NCI-H2107 treated with DMSO at 0.1 percent for 48 hours (cell line): ENCODE data around the gene C8B.

ENCODE experiments used
- DNase-seq: peaks from one replicate; lab custom pipeline; 2025; ENCODE audit not compliant: unreplicated experiment; lab: John Stamatoyannopoulos, UW

Gene C8B

GRCh38 chr1:56934430-56935060 lies 31.3 kb downstream of the C8B start:
- no peak for DNase-seq

- DNase-seq: no peak
Measured at GRCh38 chr1:56933606-56934005, 32.2 kb downstream of the C8B start.

GRCh38 chr1:56933161-56933560 lies 32.7 kb downstream of the C8B start:
- DNase-seq: no peak

GRCh38 chr1:56931686-56932085 lies 34.1 kb downstream of the C8B start:
- DNase-seq: no peak

GRCh38 chr1:56931211-56931610 lies 34.6 kb downstream of the C8B start:
- DNase-seq: no peak

- no peak for DNase-seq
Measured at GRCh38 chr1:56929492-56929891, 36.3 kb downstream of the C8B start.

- DNase-seq: no peak
Measured at GRCh38 chr1:56927986-56928385, 37.8 kb downstream of the C8B start.

- no peak for DNase-seq
Measured at GRCh38 chr1:56927171-56927570, 38.6 kb downstream of the C8B start.

GRCh38 chr1:56925193-56925592 lies 40.6 kb downstream of the C8B start:
- no peak for DNase-seq

GRCh38 chr1:56924116-56924515 lies 41.7 kb downstream of the C8B start:
- DNase-seq: no peak

- DNase-seq: no peak
Measured at GRCh38 chr1:56923201-56923600, 42.6 kb downstream of the C8B start.

- DNase-seq: no peak
Measured at GRCh38 chr1:56922507-56922906, 43.3 kb downstream of the C8B start.

- DNase-seq: no peak
Measured at GRCh38 chr1:56922070-56922469, 43.7 kb downstream of the C8B start.

- no peak for DNase-seq
Measured at GRCh38 chr1:56921479-56921878, 44.3 kb downstream of the C8B start.

GRCh38 chr1:56920591-56921001 lies 45.2 kb downstream of the C8B start:
- no peak for DNase-seq

GRCh38 chr1:56917356-56917755 lies 48.5 kb downstream of the C8B start:
- DNase-seq: no peak

GRCh38 chr1:56916630-56917029 lies 49.2 kb downstream of the C8B start:
- DNase-seq: no peak

- peak; percentile 83 for DNase-seq
Measured at GRCh38 chr1:56915960-56916359, 49.9 kb downstream of the C8B start.

- no peak for DNase-seq
Measured at GRCh38 chr1:56912325-56912724, 53.5 kb downstream of the C8B start.

- DNase-seq: no peak
Measured at GRCh38 chr1:56911098-56911938, 54.5 kb downstream of the C8B start.

GRCh38 chr1:56910441-56910985 lies 55.3 kb downstream of the C8B start:
- no peak for DNase-seq

GRCh38 chr1:56908619-56909221 lies 57.1 kb downstream of the C8B start:
- no peak for DNase-seq
